Thyroid gland (tissue), 4 donors: ENCODE data around the gene DNM1L. TPM values are rescaled to one million over a fixed set of nuclear protein-coding genes. Genes with fewer than 3 reads are reported as not detected.
A peak's percentile ranks its signal among the peaks of the same experiment; 100 is the strongest.

Source experiments
- DNase-seq, 2 donors: peaks; one replicate each; pipeline ENCODE4 v3.0.0-alpha.2; 2019
- H3K27ac ChIP-seq, 3 donors: fragments of 200-600 bp; sonication (generic); 1 replicate in 2 of 3; 2 replicates in 1 of 3; pipeline ENCODE4 v1.5.1; 2016 to 2019; ENCODE audit warnings: mild to moderate bottlenecking in 1 of 3, moderate library complexity in 1 of 3
- H3K27me3 ChIP-seq: fragments of 200-600 bp; sonication (generic); one replicate; pipeline ENCODE4 v1.5.1; 2019
- H3K36me3 ChIP-seq, 2 donors: fragments of 200-600 bp; sonication (generic); one replicate each; pipeline ENCODE4 v1.5.1; 2016 to 2019
- H3K4me1 ChIP-seq, 2 donors: fragments of 200-600 bp; sonication (generic); one replicate each; pipeline ENCODE4 v1.5.1; 2017 to 2019
- H3K4me3 ChIP-seq, 3 donors: fragments of 200-600 bp; sonication (generic); replicated peaks in 1 of 3; 1 replicate in 2 of 3; 2 replicates in 1 of 3; pipeline ENCODE4 v1.5.1; 2016; ENCODE audit warnings: mild to moderate bottlenecking in 1 of 3
- H3K9me3 ChIP-seq: fragments of 200-600 bp; sonication (generic); one replicate; pipeline ENCODE4 v1.5.1; 2017
- CTCF ChIP-seq, 6 experiments: fragments of 200-600 bp in 3 of 6; fragments of 450-650 bp in 3 of 6; sonication (generic) in 3 of 6; IDR thresholded peaks; one replicate each; pipeline ENCODE4 v1.5.1; 2016 to 2019; ENCODE audit warnings: antibody characterized with exemption in 6 of 6, mild to moderate bottlenecking in 2 of 6, inconsistent platforms in 1 of 6, moderate library complexity in 1 of 6
- POLR2A ChIP-seq, 2 donors: fragments of 450-650 bp; IDR thresholded peaks; one replicate each; pipeline ENCODE4 v1.6.1; 2017; ENCODE audit warnings: antibody characterized with exemption in 2 of 2, mild to moderate bottlenecking in 2 of 2, moderate library complexity in 1 of 2
- WGBS, 2 donors: methylation state at CpG; one replicate each; pipeline ENCODE4 v1.1.5; 2017; 5-methylcytosine and 5-hydroxymethylcytosine counted together
- intact Hi-C: fragments of 100-400 bp; cut with DNase I; formaldehyde crosslinking; loops from one replicate; pipeline ENCODE4 v1.15.1; 2023
- total RNA-seq, 4 donors: library from RNA; depleted of rRNA; stranded (reverse); fragments of >200 nt; gene quantifications; one replicate each; pipeline ENCODE4 v1.2.3, GENCODE V29; 2016

Gene DNM1L
- 10 to 100 TPM; 49.7 to 93.7 (median 56.8) TPM for total RNA-seq

- peak within 1 kb of the TSS; percentile 84 to 93 (median 88) for H3K27ac ChIP-seq
- TF ChIP-seq POLR2A (IDR thresholded peaks at IDR 0.05) (peak in 1 of 2 donors; percentile 88), CTCF (IDR thresholded peaks at IDR 0.05) (peak in 1 of 6 experiments; percentile 10)
- H3K27me3 ChIP-seq = no peaks in the 10 kb centered on the region
- peak; percentile 93 to 95 for DNase-seq
- intact Hi-C loops = no loop called here
- no peaks in the 10 kb centered on the region for H3K36me3 ChIP-seq
- peak within 1 kb of the TSS; percentile 45 to 80 (median 48) for H3K4me3 ChIP-seq
- no peaks in the 10 kb centered on the region for H3K9me3 ChIP-seq
- peaks cover 4 to 12% of the 10 kb centered on the region in 2 donors for H3K4me1 ChIP-seq
- 0% methylated on average over 16 to 43 of the region's 76 CpGs for WGBS, 2 donors
These were observed at the start of gene DNM1L for GRCh38 chr12:32679091-32679919. Gene DNM1L (plus strand): TSS chr12:32679301. CDS start chr12:32679364, 63 bp downstream.

DNA sequence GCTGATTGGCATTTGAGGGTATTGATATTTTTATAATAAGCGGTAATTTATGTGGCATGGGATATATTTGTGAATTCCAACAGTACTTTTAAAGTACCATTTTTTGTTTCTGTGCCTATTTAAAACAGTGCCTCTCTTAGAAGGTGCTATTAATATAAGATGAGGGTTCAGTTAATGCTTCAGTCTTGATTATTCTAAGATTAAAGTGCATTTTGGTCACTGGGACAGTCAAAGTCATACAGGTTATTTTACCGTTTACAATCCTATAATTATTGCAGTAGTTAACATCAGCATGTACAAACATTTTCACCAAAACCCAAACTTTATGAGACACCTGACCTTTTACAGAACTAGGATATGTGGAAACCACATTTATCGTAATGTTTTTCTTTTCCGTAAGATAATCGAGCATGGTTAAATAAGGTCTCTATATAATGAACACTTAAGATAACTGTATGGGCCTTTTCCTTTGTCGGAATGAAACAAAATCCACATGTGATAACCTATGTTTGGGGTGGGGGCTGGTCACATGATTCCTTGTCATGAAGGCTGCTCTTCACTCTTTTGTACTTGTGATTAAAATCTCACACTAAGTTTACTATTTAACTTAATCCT lies 37.7 kb upstream of the DNM1L start:
- Histone ChIP-seq H3K4me1 (no peaks in the 10 kb centered on the region), H3K36me3 (peaks cover 9 to 21% of the 10 kb centered on the region in 2 donors), H3K27me3 (no peaks in the 10 kb centered on the region), H3K9me3 (no peaks in the 10 kb centered on the region), H3K4me3 (no peak overlapping the region), H3K27ac (no peak overlapping the region)
- intact Hi-C loops = no loop called here
- DNase-seq = no peak
- TF ChIP-seq CTCF (IDR thresholded peaks at IDR 0.05) (no peak), POLR2A (IDR thresholded peaks at IDR 0.05) (no peak)
- WGBS, 2 donors = 95 to 97% methylated on average over 6 of the region's 6 CpGs

- H3K27me3 ChIP-seq = no peaks in the 10 kb centered on the region
- WGBS, 2 donors = 87 to 91% methylated on average over 2 of the region's 2 CpGs
- H3K9me3 ChIP-seq = no peaks in the 10 kb centered on the region
- DNase-seq = no peak
- no peaks in the 10 kb centered on the region for H3K4me1 ChIP-seq
- no peak for TF ChIP-seq CTCF (IDR thresholded peaks at IDR 0.05)
- no peak for TF ChIP-seq POLR2A (IDR thresholded peaks at IDR 0.05)
- peaks cover 9 to 13% of the 10 kb centered on the region in 2 donors for H3K36me3 ChIP-seq
- H3K27ac ChIP-seq = no peak overlapping the region
- H3K4me3 ChIP-seq = no peak overlapping the region
- intact Hi-C loops = no loop called here
These were observed 34.7 kb upstream of the DNM1L start for GRCh38 chr12:32644431-32644830.

- H3K4me1 ChIP-seq = no peaks in the 10 kb centered on the region
- TF ChIP-seq CTCF (IDR thresholded peaks at IDR 0.05) (no peak), POLR2A (IDR thresholded peaks at IDR 0.05) (no peak)
- no peak overlapping the region for H3K4me3 ChIP-seq
- no peak overlapping the region for H3K27ac ChIP-seq
- no peak for DNase-seq
- no peaks in the 10 kb centered on the region for H3K27me3 ChIP-seq
- no peaks in the 10 kb centered on the region for H3K9me3 ChIP-seq
- H3K36me3 ChIP-seq = no peaks in the 10 kb centered on the region
- WGBS, 2 donors = 82 to 100% methylated on average over 1 to 3 of the region's 3 CpGs
- intact Hi-C loops = no loop called here
These were observed 31.8 kb upstream of the DNM1L start for GRCh38 chr12:32647275-32647674.

- TF ChIP-seq POLR2A (IDR thresholded peaks at IDR 0.05) = no peak
- no peak for TF ChIP-seq CTCF (IDR thresholded peaks at IDR 0.05)
- Histone ChIP-seq H3K27ac (no peak overlapping the region), H3K9me3 (no peaks in the 10 kb centered on the region), H3K4me1 (no peaks in the 10 kb centered on the region), H3K4me3 (no peak overlapping the region), H3K36me3 (no peaks in the 10 kb centered on the region), H3K27me3 (no peaks in the 10 kb centered on the region)
- intact Hi-C loops = no loop called here
- no peak for DNase-seq
- 67 to 83% methylated on average over 2 of the region's 2 CpGs for WGBS, 2 donors
These were observed 28.6 kb upstream of the DNM1L start for GRCh38 chr12:32650508-32650907.
